Fibroblast of villous mesenchyme (primary cell): ENCODE measurements around the gene ALKBH5. TPM values are rescaled to one million over a fixed set of nuclear protein-coding genes. Genes with fewer than 3 reads are reported as not detected.

Experiments used
- DNase-seq: peaks from one replicate; pipeline ENCODE4 v3.0.0-alpha.2; 2010; ENCODE audit warnings: low read depth
- H3K4me3 ChIP-seq: 2 replicates; pipeline ENCODE4 v1.5.1; 2011; ENCODE audit warnings: low read depth, mild to moderate bottlenecking, low read length
- total RNA-seq: library from RNA; depleted of rRNA; stranded (reverse); fragments of >200 nt; gene quantifications from 2 replicates; pipeline ENCODE4 v1.2.3, GENCODE V29; 2012
- TF ChIP-seq, protein P1 (sequence below): IDR thresholded peaks from 2 replicates; pipeline ENCODE4 v1.5.1; 2012; ENCODE audit warnings: low read depth, mild to moderate bottlenecking, low read length; ENCODE audit not compliant: insufficient read depth

The ALKBH5 gene
- total RNA-seq, 1 donor: 144 TPM

- no peak for DNase-seq
- TF ChIP-seq, protein P1, sequence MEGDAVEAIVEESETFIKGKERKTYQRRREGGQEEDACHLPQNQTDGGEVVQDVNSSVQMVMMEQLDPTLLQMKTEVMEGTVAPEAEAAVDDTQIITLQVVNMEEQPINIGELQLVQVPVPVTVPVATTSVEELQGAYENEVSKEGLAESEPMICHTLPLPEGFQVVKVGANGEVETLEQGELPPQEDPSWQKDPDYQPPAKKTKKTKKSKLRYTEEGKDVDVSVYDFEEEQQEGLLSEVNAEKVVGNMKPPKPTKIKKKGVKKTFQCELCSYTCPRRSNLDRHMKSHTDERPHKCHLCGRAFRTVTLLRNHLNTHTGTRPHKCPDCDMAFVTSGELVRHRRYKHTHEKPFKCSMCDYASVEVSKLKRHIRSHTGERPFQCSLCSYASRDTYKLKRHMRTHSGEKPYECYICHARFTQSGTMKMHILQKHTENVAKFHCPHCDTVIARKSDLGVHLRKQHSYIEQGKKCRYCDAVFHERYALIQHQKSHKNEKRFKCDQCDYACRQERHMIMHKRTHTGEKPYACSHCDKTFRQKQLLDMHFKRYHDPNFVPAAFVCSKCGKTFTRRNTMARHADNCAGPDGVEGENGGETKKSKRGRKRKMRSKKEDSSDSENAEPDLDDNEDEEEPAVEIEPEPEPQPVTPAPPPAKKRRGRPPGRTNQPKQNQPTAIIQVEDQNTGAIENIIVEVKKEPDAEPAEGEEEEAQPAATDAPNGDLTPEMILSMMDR: no peak
These were observed 53.8 kb downstream of the ALKBH5 start for GRCh38 chr17:18237461-18237860.

DNA sequence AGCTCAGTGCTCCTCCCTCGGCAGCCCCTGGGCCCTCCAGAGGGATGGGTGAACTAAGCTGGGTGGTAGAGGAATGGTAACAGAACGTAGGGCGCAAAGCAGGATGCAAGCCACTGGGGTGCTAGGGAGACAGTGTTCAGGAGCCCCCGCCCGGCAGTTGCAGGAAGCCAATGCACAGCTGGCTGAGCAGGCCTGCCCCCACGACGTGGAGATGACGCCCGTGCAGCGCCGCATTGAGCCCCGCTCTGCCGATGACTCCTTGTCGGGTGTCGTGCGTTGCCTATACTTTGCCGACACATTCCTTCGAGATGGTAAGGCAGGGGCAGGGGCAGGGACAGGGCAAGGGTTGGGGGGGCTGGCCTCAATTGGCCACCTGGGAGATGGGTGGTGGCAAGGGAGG, 54.7 kb downstream of the ALKBH5 start:
- TF ChIP-seq, protein P1: no peak
- no peak overlapping the region for H3K4me3 ChIP-seq

More at GRCh38 chr17:18237461-18237860, 53.8 kb downstream of the ALKBH5 start:
- no peak overlapping the region for H3K4me3 ChIP-seq

DNA sequence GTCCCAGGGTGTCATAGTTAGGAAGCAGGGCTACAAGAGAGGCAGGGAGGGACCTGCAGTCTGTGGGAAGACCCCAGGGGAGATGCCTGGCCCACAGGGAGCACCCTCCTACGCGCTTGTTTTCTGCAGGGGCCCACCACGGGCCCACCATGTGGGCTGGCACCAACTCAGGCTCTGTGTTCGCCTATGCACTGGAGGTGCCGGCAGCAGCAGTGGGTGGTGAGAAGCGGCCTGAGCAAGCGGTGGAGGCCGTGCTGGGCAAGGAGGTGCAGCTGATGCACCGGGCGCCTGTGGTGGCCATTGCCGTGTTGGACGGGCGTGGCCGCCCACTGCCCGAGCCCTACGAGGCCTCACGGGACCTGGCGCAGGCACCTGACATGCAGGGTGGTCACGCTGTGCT, 56.8 kb downstream of the ALKBH5 start:
- H3K4me3 ChIP-seq: no peak overlapping the region
- TF ChIP-seq, protein P1: no peak
- no peak for DNase-seq

More for the DNA sequence above, 54.7 kb downstream of the ALKBH5 start:
- no peak for DNase-seq

- H3K4me3 ChIP-seq: no peak overlapping the region
- TF ChIP-seq, protein P1: no peak
- DNase-seq: no peak
These were observed 57.7 kb downstream of the ALKBH5 start for GRCh38 chr17:18241229-18241871.

- TF ChIP-seq, protein P1: no peak
- DNase-seq: no peak
- no peak overlapping the region for H3K4me3 ChIP-seq
These were observed 61.6 kb downstream of the ALKBH5 start for GRCh38 chr17:18245038-18245776.

- DNase-seq: no peak
- H3K4me3 ChIP-seq: no peak overlapping the region
- TF ChIP-seq, protein P1: no peak
These were observed 62.6 kb downstream of the ALKBH5 start for GRCh38 chr17:18246109-18246725.
